GM18868 (cell line): Measurements from ENCODE around the gene CHPF2.

ENCODE experiments used
- ATAC-seq: cut with Tn5 transposase; IDR thresholded peaks from one replicate; pipeline ENCODE4 v1.9.1; 2021; ENCODE audit warnings: mild to moderate bottlenecking, moderate library complexity; ENCODE audit not compliant: unreplicated experiment

CHPF2 gene

GRCh38 chr7:151232091-151232916, at the start of gene CHPF2:
Gene CHPF2 (plus strand): TSS chr7:151232483. CDS start chr7:151234012, 1,529 bp downstream.
- ATAC-seq = peak; percentile 97

GRCh38 chr7:151185762-151186639, 46.3 kb upstream of the CHPF2 start:
- no peak for ATAC-seq

- ATAC-seq = no peak
These were observed 45.5 kb upstream of the CHPF2 start, which contains the start of gene ASB10 for GRCh38 chr7:151186640-151187408. Gene ASB10 (minus strand): TSS chr7:151187250. CDS start chr7:151187130, 120 bp downstream.

GRCh38 chr7:151187409-151188251, 44.7 kb upstream of the CHPF2 start:
- no peak for ATAC-seq

GRCh38 chr7:151188252-151188542, 44.1 kb upstream of the CHPF2 start:
- ATAC-seq = no peak

GRCh38 chr7:151189038-151189437, 43.2 kb upstream of the CHPF2 start:
- no peak for ATAC-seq

- ATAC-seq = no peak
These were observed 40.7 kb upstream of the CHPF2 start for GRCh38 chr7:151191544-151191943.

GRCh38 chr7:151192002-151192539, 40.2 kb upstream of the CHPF2 start:
- no peak for ATAC-seq

- no peak for ATAC-seq
These were observed 38.9 kb upstream of the CHPF2 start for GRCh38 chr7:151193203-151193978.

- ATAC-seq = no peak
These were observed 38.1 kb upstream of the CHPF2 start for GRCh38 chr7:151194188-151194587.

- no peak for ATAC-seq
These were observed 36.5 kb upstream of the CHPF2 start for GRCh38 chr7:151195616-151196450.

- ATAC-seq = no peak
These were observed 34.4 kb upstream of the CHPF2 start for GRCh38 chr7:151197932-151198331.

GRCh38 chr7:151198945-151199848, 33.1 kb upstream of the CHPF2 start:
- no peak for ATAC-seq

GRCh38 chr7:151201344-151201743, 30.9 kb upstream of the CHPF2 start:
- no peak for ATAC-seq

GRCh38 chr7:151201751-151202150, 30.5 kb upstream of the CHPF2 start:
- no peak for ATAC-seq

- ATAC-seq = no peak
These were observed 29.4 kb upstream of the CHPF2 start for GRCh38 chr7:151202836-151203235.

- ATAC-seq = no peak
These were observed 27.8 kb upstream of the CHPF2 start for GRCh38 chr7:151204383-151205032.
